ENCODE data around the gene CUL3. TPM values are rescaled to one million over a fixed set of nuclear protein-coding genes. Genes with fewer than 3 reads are reported as not detected.

CUL3 gene
- total and polyA plus RNA-seq, 2 of the 13 experiments (the other 11 are each of a cell fraction or from before 2014, with no cell fraction given): 33.2 to 62.3 TPM

DNA sequence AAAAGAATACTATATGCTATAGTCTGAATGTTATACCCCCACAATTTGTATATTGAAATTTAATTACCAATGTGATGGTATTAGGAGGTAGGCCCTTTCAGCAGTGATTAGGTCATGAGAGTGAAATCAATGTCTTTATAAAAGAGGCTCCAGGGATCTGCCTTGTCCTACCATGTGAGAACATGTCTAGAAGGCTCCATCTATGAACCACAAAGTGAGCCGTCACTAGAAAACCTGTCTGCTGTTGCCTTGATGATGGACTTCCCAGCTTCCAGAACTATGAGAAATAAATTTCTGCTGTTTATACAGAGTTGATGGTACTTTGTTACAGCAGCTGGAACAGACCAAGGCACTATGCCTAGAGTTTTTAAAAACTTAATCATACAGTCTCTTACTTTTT lies 136.9 kb downstream of the CUL3 start:
- no peak overlapping the region for H3K27ac ChIP-seq (ENCODE audit: extremely low read length, insufficient read depth, low read length)
- in situ Hi-C loops (cut with HindIII; ENCODE audit: extremely low pct_ligation_motif_present, low pct_unique_long_range_greater_than_20kb): no loop called here
- H3K9me3 ChIP-seq (ENCODE audit: low read length): no peaks in the 10 kb centered on the region
- no peak overlapping the region for H3K4me3 ChIP-seq (replicated peaks in 1 of 3; ENCODE audit: insufficient read depth in 1 of 3, low read depth in 2 of 3, low read length in 3 of 3)
- no TSS peak for BruUV-seq (replicated peaks)
- DNase-seq (ENCODE audit: low spot score) (no peak), FAIRE-seq (no peak), ATAC-seq (no peak)
- ChIA-PET POLR2A (no interaction called here), CTCF (ENCODE audit: low intra/inter-chr PET ratio, low total read pairs) (no interaction called here)
- H3K4me2 ChIP-seq (ENCODE audit: low read depth, low read length): no peak overlapping the region
- WGBS (ENCODE audit: low lambda C conversion rate): 53% methylated on average over 1 of the region's 1 CpG
- H3K4me1 ChIP-seq (ENCODE audit: insufficient read depth, low read length): no peaks in the 10 kb centered on the region
- no peaks in the 10 kb centered on the region for H3K36me3 ChIP-seq (replicated peaks in 1 of 2; ENCODE audit: control insufficient read depth in 1 of 2, insufficient read depth in 2 of 2, low read length in 2 of 2)
- H3K79me2 ChIP-seq (ENCODE audit: insufficient read depth, low read length): no peaks in the 10 kb centered on the region
- H3K27me3 ChIP-seq (ENCODE audit: control insufficient read depth in 1 of 2, insufficient read depth in 2 of 2, low read length in 2 of 2): peaks cover 0 to 4% of the 10 kb centered on the region in 2 experiments; a peak in 1 of 5 replicates
- no peak overlapping the region for H2AFZ ChIP-seq (ENCODE audit: low read length)
- no peak overlapping the region for H3K9ac ChIP-seq (ENCODE audit: insufficient read depth, low read depth, low read length)
- intact Hi-C loops (cut with micrococcal nuclease; ENCODE audit: unreplicated experiment): loop anchor here (2.0 kb wide), 1 partner anchor 477 kb away; no protein-coding TSS in a partner anchor
- TF ChIP-seq IKZF4 (CRISPR knock-in tag; IDR thresholded peaks at IDR 0.05; ENCODE audit: borderline replicate concordance, low read depth, not compliant biosample characterization) (no peak), SRY (CRISPR knock-in tag; IDR thresholded peaks at IDR 0.05) (no peak), ADNP (CRISPR knock-in tag; IDR thresholded peaks at IDR 0.05) (no peak), AGO1 (IDR thresholded peaks at IDR 0.05; ENCODE audit: low read depth, low read length, poor library complexity, severe bottlenecking) (no peak), ZNF24 (IDR thresholded peaks at IDR 0.05) (no peak), HMG20A (CRISPR knock-in tag; IDR thresholded peaks at IDR 0.05; ENCODE audit: borderline replicate concordance) (no peak), TOE1 (CRISPR knock-in tag; IDR thresholded peaks at IDR 0.05) (no peak), TBX3 (IDR thresholded peaks at IDR 0.05; ENCODE audit: borderline replicate concordance) (no peak), DR1 (CRISPR knock-in tag; IDR thresholded peaks at IDR 0.05) (no peak), REPIN1 (CRISPR knock-in tag; IDR thresholded peaks at IDR 0.05; ENCODE audit: borderline replicate concordance, low read depth) (no peak), SRF (IDR thresholded peaks at IDR 0.05; ENCODE audit: low read depth, low read length) (no peak), ZBTB42 (CRISPR knock-in tag; IDR thresholded peaks at IDR 0.05) (no peak)
- TF ChIP-seq, protein P1, sequence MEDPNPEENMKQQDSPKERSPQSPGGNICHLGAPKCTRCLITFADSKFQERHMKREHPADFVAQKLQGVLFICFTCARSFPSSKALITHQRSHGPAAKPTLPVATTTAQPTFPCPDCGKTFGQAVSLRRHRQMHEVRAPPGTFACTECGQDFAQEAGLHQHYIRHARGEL (CRISPR knock-in tag; IDR thresholded peaks at IDR 0.05): no peak
- TF ChIP-seq, protein P2, sequence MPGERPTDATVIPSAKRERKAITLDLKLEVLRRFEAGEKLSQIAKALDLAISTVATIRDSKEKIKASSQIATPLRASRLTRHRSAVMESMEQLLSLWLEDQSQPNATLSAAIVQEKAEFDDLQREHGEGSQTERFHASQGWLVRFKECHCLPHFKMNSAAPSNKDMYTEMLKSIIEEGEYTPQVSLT (CRISPR knock-in tag; IDR thresholded peaks at IDR 0.05; ENCODE audit: borderline replicate concordance, low read depth): no peak
- no peaks in the 10 kb centered on the region for H4K20me1 ChIP-seq (ENCODE audit: insufficient read depth, low read length)
